GM18870 (cell line): ENCODE measurements around the gene KDM4C.

Source experiments
- ATAC-seq: cut with Tn5 transposase; IDR thresholded peaks from one replicate; pipeline ENCODE4 v1.9.1; 2021; ENCODE audit warnings: moderate library complexity; ENCODE audit not compliant: unreplicated experiment

The KDM4C gene

DNA sequence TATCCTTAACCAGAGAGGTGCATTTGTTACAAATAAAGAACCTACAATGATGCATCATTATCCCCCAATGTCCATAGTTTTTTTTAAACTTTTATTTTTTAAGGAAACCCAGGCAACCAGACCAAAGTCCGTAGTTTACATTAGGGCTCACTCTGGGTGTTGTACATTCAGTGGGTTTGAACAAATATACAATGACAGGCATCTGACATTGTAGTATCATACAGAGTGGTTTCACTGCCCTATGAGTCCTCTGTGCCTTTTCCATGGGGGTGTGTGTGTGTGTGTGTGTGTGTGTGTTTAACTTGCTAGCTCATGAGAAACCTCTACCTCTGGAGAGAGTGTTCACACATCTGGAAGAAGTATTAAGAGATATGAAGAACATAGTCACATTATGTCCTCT is 141.5 kb downstream of the KDM4C start:
- ATAC-seq: no peak

DNA sequence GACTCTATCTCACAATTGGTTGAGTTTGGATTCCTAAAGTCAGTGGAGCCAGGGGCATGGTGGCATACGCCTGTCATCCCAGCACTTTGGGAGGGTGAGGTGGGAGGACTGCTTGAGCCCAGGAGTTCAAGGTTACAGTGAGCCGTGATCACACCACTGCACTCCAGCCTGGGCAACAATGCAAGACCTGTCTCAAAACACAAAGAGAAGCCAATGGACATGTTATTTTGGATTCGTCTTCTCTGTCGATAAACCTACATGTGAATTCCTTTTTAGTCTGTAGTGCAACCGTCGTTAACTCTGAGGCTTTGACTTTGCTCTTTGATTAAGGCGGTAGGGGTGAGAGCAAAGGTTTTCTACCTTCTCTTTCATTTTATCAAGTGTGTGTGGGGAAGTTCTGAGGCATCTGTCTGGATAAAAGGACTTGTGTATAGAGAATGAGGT is 142.7 kb downstream of the KDM4C start:
- no peak for ATAC-seq

DNA sequence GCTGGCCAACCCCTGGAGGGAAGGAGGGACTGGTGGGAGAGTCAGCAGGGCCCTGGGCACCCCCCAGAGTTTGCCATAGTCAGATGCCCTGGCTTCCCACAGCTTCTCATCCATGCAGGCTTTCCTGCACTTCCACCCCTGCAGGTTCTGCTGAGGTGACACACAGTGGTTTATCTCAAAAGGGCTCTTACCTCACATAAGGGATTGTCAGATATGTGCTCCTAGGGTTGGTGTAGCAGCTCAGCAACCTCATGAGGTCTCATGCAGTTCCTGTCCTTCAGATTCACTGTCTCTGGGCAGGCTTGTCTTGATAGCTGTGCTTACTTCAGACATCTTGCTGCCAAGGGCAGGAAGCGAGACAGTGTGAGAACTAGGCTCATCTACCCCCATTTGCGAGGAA is 143.4 kb downstream of the KDM4C start:
- ATAC-seq: no peak

DNA sequence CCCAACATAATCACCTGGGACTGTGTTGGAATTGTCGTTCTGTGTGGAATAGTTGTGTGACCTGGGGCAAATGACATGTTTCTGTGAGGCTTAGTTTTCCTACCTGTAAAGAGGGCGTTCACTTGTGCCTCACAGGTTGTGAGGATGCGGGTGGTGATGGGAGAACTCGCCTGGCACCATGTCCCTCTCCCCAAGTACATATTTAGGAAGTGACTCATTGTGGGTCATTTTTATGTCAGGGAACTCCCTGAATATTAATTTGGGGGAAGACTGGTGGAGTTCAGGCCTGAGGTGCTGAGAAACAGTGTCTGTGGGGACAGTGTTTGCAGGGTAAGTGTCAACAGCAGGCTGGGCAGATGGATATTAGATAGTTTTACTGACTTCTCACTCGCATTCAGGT is 144.7 kb downstream of the KDM4C start:
- no peak for ATAC-seq

DNA sequence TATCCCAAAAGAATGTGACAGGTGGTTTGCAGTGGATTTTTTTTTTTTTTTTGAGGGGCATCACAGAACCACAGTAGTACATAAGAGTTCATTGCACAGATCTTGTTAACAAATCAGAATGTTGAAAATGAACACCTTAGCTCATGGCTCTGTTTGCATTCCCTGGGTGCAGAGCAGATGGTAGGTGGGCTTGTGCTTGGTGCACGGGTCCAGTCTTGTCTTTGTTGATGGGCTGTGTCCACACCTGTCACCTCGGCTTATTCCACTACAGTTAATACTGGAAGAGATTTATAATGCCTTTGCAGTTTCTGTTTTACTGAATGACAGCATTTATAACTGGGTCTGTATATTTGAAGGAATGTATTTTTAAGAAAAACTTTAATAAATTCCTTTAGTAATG is 146.6 kb downstream of the KDM4C start:
- no peak for ATAC-seq

DNA sequence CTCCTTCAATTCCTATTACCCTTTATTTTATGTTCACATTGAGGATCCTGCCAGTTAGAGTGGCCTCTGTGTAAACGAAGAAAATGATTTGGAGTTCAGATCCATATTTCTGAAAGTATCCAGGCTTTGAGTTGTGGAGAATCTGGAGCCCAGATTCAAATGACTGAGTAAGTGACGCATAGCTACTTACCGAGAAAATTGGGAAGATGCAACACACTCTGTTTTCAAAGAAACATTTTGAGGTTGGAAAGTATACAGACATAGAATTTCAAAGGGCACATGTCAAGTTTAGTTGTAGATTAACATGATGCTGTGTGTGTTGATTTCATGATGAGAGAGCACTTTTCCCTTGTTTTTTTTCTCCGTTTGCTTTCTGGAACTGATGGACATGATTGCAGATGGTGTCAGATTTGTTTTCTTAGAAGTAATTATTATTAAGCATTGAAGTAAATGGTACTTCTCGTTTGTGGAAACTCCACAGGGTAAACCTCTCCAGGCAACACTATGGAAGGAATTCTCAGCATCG is 148.1 kb downstream of the KDM4C start:
- ATAC-seq: no peak

DNA sequence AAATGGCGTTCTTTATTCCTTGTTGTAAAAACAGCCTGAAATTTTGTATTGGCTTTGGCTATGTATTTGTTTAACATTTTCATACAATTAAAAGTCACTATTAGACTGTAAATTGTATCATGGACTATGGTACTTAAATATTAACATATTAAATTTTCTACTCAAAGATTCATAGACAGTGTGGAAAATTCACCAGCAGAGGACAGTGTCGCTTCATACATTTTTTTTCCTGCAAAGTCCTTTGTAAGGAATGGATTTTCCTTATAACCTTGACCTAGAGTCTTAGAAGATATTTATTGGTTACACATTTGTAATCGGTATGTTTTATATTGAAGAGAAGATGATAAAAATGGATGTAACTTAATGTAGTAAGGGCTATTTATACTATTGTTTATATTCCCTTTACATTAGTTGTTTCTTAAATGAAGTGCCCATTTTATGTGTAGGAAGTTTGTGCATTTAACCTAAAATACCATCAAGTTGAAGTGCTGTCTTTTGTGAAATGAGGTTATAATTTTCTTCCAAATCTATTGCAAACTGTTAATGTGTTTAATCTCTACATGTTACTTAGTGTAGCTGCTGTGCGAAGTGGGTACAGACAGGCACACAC is 150.1 kb downstream of the KDM4C start:
- no peak for ATAC-seq

DNA sequence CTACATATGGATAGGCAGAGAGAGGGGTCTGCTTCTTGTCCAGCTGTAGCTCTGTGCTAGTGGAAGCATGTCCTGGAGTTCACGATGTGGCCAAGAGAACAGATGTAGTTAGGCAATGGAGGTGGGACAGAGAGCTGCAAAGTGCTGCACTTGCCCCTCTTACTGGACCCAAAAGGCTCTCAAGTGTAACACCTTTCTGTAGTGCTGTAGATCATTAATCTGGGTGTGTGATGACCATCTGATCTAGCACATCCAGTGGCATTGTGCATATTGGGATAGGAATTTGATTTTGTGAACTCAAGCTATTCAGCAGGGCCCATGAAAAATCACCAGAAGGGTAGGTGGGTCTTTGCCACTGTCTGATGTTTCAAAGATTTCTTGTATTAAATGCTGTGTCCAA is 151.4 kb downstream of the KDM4C start:
- ATAC-seq: no peak

DNA sequence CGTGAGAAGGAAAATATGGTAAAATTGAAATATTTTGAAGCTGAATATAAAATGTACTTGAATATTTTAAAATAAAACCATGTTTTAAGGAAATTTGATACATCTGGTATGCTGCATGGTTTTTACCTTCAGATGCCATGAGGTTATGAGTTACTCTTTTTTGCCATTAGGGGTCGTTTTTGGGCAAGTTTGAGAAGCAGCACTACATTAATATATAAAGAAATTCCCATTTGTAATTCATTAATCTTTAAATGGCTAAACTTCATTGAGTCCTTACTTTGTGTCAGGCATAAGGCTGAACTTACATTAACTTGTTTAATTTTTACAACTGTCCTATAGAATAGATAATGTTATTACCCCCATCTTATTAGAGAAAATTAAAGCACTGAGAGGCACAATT is 152.3 kb downstream of the KDM4C start:
- no peak for ATAC-seq

DNA sequence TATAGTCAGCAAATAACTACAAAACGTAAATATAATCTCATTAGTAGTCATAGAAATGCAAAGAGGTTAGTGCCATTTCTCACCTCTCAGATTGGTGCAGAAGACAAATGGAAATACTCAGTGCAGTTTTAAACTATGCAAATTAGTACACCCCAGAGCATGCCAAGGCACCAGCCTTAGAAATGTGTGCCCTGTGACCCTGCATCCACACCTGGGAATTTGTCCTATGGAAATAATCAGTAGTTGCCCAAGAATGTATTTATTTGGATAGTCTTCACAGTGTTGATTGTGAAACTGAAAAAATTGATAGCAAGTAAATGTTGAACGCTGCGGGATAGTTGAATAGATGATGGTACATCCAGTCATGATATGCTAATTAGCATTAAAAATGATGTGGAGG is 152.7 kb downstream of the KDM4C start:
- no peak for ATAC-seq

DNA sequence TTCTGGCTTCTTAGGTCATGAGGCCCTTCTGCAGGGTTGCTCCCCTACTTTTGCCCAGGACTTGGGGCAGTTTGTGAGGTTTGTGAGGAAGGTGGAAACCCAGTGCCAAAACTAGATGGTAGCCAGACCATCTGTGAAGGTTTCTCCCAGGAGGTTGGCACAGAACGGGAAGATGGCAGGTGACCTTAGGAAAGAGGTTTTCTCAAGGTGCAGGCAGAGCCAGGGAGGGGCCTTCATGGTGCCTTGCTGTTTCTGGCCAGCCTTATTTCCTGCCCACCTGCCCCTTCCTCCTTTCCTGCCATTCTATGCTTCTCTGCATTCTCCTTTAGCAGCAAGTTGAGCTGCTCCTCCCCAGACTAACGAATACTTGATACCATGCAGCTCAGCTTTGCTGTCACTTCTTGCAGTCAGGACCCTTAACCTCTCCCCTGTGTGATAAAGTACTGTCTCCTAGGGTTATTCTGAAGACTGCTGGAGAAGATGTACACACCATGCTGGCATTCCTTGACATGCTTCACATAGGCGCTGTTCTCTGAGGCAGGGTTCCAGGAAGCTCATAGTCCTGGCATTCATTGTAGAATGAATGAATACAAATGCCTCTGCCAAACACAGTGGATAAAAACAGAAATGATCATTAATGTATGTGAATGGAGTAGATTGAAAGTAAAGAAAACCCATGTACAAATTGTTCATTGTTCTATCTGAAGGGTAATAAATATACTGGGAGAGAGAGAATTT is 154.3 kb downstream of the KDM4C start:
- ATAC-seq: no peak

DNA sequence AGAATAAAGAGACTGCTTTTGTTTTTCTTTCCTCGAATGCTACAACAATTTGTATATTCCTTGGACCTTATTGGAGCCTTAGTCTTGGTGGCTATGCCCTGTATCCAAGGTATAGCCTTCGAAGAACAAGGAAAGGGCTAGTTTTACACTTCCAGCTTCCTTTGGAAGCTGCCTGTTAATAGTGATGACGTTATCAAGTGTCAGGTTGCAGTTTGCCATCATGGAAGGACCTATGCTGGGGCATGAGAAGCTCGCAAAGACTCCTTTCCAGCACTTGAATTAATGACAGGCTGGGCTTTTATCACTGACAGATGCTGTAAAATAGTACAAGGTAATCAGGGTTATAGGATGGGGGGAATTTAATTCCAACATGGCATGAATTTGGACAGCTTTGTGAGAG is 157.9 kb downstream of the KDM4C start:
- ATAC-seq: no peak

DNA sequence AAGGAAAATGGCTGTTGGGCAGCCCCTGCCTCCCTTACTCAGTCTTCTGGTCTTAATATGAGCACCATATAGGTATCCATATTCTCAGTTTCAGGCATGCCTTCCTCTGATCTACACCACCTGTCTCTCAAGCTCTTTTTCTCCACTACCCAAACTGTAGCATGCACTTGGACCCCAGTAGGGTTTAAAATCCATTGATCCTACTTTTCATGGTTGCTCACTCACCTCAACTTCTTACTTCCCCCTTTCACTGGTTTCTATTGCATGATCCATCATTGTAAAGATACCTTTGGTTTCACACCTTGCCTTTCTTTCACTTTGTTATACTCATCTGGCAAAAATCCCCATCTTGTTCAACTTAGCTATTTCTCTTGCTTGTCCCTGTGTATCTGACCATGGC is 159.4 kb downstream of the KDM4C start:
- peak; percentile 92 for ATAC-seq

DNA sequence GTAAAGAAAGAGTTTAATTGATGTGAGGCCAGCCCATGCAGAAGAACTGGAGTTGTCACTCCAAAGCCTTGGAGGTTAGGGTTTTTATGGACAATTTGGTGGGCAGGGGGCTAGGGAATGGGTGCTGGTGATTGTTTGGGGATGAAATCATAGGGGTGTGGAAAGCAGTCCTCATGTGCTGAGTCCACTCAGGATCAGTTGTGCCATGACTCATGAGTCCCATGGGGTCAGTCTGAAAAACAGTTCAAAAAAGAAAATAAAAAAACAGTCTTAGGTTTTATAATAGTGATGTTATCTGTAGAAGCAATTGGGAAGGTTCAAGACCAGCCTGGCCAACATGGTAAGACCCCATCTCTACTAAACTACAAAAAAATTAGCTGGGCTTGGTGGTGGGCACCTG is 162.3 kb downstream of the KDM4C start:
- ATAC-seq: no peak

DNA sequence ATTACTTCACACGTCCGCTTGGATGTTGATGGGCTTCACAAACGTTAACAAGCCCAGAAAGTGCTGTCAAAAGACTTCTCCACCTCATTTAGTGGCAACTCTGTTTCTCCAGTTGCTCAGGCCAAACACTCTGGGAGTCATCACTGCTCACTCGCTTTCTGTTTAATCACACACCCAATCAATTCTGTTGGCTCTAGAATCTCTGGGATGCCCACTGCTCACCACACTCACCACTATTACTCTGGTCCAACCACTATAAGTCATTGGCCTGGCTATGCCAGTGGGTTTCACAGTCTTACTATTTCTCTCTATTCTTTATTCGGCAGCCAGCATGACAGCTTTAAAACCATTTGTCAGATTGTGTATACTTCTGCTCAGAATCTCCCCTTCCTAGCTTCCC is 163.5 kb downstream of the KDM4C start:
- ATAC-seq: no peak

DNA sequence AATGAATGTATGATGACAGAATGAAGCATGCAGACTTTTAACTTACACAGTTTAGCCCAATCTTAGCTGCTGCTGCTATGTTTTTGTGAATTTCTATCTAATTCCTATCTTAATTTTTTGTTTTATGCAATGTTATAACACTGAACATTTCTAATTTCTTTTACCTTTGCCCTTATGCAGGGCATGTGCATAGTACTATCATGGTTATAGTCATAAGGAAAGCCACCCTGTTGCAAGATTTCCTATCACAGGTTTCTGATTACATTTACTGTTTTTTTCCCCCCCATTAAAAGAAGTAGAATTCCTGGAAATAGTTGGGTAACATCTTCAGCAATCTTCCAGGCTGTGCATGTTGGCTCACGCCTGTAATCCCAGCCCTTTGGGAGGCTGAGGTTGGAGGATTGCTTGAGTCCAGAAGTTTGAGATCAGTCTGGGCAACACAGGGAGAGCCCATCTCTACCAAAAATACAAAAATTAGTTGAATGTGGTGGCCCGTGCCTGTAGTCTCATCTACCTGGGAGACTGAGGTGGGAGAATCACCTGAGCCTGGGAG is 164.4 kb downstream of the KDM4C start:
- no peak for ATAC-seq

DNA sequence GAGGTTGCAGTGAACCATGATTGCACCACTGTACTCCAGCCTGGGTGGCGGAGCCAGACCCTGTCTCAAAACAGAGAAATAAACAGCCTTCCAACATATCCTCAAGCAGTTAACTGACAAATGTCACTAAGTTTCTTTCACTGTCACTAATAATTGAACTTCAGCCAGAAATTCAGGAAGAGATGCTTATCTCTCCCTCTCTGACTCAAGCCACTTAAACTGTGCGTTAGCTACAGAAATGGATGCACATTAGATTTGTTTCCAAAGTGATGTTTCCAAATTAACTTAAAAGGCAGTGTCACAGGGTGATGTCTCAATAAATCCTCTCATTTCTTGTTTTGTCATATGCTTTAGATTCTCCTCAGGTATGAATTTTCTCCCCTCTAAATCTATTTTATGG is 164.9 kb downstream of the KDM4C start:
- no peak for ATAC-seq

DNA sequence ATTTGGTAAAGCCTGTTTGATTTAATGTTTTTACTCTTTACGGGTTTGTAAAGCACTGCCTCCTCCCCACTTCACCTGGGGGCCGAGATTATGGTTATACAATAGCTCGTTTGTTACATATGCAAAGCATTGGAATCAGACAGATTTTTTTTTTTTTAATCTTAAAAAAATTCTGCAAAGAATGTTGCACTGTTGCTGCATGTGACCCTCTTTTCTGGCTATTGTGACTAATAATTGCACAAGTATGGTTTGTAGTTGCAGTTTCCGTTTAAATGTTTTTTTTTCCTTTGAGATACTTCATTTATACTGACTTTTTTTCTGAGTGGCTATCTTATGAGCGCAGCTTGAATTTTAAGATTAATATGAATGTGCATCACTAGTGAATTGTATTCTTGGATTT is 165.3 kb downstream of the KDM4C start:
- no peak for ATAC-seq

DNA sequence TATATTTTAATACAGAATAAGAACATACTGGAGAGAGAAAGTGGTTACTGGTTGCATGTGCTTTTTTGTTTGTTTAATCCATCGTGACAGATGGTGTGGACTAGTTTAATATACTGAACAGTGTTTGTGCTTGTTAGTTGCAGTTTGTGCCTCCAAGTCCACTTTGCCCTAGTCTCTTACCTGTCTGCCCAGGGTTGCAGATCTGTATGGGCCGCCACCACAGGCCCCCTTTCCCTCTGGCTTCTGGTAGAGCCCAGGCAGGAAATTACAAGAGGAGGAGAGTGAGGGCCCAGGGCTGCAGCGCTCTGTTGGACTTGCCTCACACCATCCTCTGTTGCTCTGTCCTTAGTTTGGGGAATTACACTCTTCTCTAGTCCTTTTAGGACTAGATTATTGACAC is 166.4 kb downstream of the KDM4C start:
- no peak for ATAC-seq

DNA sequence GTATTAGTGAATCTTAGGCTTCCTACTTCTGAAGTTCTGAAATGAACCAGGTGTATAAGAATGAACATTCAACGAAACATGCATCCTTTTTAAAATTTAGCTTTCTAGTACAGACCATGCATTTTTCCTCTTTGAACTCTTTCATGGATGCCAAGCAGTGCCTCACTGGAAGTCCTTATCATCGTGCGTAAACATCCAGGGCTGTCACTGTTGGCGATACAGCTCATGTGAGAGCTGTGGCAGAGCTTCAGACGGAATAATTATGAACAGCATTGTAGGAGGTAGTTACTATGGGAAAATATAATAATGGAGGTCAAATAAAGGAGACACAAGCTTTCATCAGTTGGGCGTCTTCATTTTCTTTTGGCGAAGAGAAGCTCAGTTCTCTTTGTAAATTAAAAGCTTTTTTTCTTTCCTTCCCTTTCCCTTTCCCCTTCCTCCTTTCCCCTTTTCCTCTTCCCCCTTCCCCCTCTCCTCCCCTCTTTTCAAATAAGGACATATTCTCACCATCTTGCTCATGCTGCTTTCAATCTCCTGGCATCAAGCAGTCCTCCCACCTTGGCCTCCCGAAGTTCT is 167.3 kb downstream of the KDM4C start:
- no peak for ATAC-seq

DNA sequence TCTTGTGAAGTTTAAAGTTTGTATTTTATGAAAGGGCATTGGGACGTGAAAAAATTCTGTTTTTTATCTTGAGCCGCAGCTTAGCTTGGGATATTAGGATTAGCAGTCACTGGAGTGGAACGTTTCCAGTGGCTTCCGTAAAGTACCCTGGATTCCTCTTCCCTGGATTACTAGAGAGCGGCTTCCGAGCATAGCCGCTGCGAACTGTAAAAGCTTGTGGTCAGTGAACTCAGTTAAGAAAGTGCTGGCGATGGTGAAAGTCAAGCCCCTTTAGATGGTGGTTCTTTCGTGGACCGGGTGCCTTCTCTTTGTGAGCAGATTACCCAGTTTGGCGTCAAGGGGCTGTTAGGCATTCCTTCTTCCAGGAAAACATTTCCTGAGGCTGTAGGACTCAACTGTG is 168.1 kb downstream of the KDM4C start:
- ATAC-seq: no peak

DNA sequence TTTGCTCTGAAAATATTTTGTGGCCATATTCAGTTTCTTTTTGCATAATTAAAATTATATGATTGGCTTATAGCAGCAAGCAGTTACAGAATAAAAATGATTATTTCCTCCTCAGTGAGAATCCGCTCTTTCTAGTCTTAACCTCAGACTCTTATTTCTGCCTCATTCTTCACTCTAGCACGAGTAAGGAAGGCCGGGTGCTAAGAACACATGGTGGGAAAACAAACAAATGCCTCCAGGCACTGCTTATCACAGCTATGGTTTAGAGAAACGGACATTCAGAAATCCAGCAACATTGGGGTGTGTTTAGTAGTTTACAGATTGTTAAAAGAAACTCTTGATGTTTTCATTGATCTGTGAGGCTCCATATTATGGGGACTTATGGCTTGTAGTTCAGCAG is 168.7 kb downstream of the KDM4C start:
- no peak for ATAC-seq
